ENCODE measurements around the gene DEFB124.

DEFB124 gene

DNA sequence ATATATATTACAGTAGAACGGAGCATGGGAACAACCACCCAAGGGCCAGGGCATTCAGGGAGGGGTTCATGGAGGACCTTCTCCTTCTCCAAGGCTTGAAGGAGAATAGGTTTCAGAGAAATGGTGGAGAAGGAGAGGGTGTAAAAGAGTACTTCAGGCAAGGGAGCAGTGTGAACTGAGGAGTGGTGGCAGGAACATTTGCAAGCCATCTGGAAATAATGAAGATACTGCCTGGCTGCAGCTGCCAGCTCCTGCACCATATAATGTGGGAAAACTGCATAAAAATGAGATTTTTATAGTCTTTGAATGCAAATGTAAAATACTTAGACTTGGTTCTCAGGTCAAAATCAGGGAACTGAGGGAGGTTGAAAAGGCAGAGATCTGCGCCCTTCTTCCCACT lies 59.3 kb downstream of the DEFB124 start:
- no peak for DNase-seq
